CD14-positive monocyte (primary cell): Measurements from ENCODE around the gene KRTAP6-3. TPM values are rescaled to one million over a fixed set of nuclear protein-coding genes. Genes with fewer than 3 reads are reported as not detected.

Experiments
- DNase-seq, 3 donors: peaks; one replicate each; pipeline ENCODE4 v3.0.0-alpha.2; 2011 to 2022
- H2AFZ ChIP-seq: 2 replicates; pipeline ENCODE4 v1.6.0; 2012; ENCODE audit warnings: mild to moderate bottlenecking, low read depth, low read length, inconsistent platforms; ENCODE audit not compliant: insufficient read depth, poor library complexity, severe bottlenecking
- H3K27ac ChIP-seq, 2 donors: 1 replicate in 1 of 2; 2 replicates in 1 of 2; pipeline ENCODE4 v1.5.1; 2012 to 2013; ENCODE audit warnings: low read length in 2 of 2, control low read depth in 1 of 2, inconsistent platforms in 1 of 2, low read depth in 1 of 2, mild to moderate bottlenecking in 1 of 2
- H3K27me3 ChIP-seq, 2 donors: one replicate each; pipeline versions ENCODE4 v1.6.0 to v1.6.1; 2011 to 2013; ENCODE audit warnings: low read length in 2 of 2; ENCODE audit not compliant: control insufficient read depth in 2 of 2, insufficient read depth in 2 of 2
- H3K36me3 ChIP-seq, 2 donors: replicated peaks in 1 of 2; 1 replicate in 1 of 2; 2 replicates in 1 of 2; pipeline versions ENCODE4 v1.5.1 to v1.6.1; 2012 to 2013; ENCODE audit warnings: low read length in 2 of 2, control low read depth in 1 of 2, inconsistent platforms in 1 of 2, mild to moderate bottlenecking in 1 of 2; ENCODE audit not compliant: insufficient read depth in 2 of 2, control insufficient read depth in 1 of 2
- H3K4me1 ChIP-seq, 2 donors: 1 replicate in 1 of 2; 2 replicates in 1 of 2; pipeline versions ENCODE4 v1.5.1 to v1.6.1; 2012 to 2013; ENCODE audit warnings: low read length in 2 of 2, control low read depth in 1 of 2, inconsistent platforms in 1 of 2, mild to moderate bottlenecking in 1 of 2, moderate library complexity in 1 of 2; ENCODE audit not compliant: insufficient read depth in 2 of 2, control insufficient read depth in 1 of 2
- H3K4me2 ChIP-seq: replicated peaks from 2 replicates; pipeline ENCODE3; 2012; ENCODE audit warnings: low read length, moderate library complexity, mild to moderate bottlenecking; ENCODE audit not compliant: poor library complexity, severe bottlenecking; ENCODE audit errors: extremely low read depth
- H3K4me3 ChIP-seq, 3 experiments: fragments of 200-600 bp in 1 of 3; sonication (generic) in 1 of 3; replicated peaks in 1 of 3; 1 replicate in 2 of 3; 2 replicates in 1 of 3; pipeline ENCODE4 v1.5.1; 2011 to 2013; ENCODE audit warnings: low read length in 3 of 3, mild to moderate bottlenecking in 3 of 3, control low read depth in 2 of 3, low read depth in 2 of 3, inconsistent platforms in 1 of 3, moderate library complexity in 1 of 3
- H3K79me2 ChIP-seq: 2 replicates; pipeline ENCODE4 v1.6.0; 2012; ENCODE audit warnings: mild to moderate bottlenecking, control low read depth, inconsistent platforms, low read length, moderate library complexity; ENCODE audit not compliant: insufficient read depth
- H3K9ac ChIP-seq: 2 replicates; pipeline ENCODE4 v1.6.0; 2017; ENCODE audit warnings: low read length, mild to moderate bottlenecking; ENCODE audit not compliant: insufficient read depth, poor library complexity, severe bottlenecking
- H3K9me3 ChIP-seq, 2 donors: replicated peaks in 1 of 2; 1 replicate in 1 of 2; 2 replicates in 1 of 2; pipeline versions ENCODE4 v1.5.1 to v1.6.1; 2012 to 2013; ENCODE audit warnings: low read length in 2 of 2, control low read depth in 1 of 2; ENCODE audit not compliant: control insufficient read depth in 1 of 2, insufficient read depth in 1 of 2
- H4K20me1 ChIP-seq: 2 replicates; pipeline ENCODE4 v1.6.0; 2012; ENCODE audit warnings: mild to moderate bottlenecking, low read length, control low read depth, moderate library complexity; ENCODE audit not compliant: insufficient read depth
- H3K27ac Mint-ChIP-seq, 7 donors: one replicate each; pipeline ENCODE4 v1.8.0; 2020; ENCODE audit warnings: mild to moderate bottlenecking in 7 of 7, mixed read lengths in 7 of 7, moderate library complexity in 6 of 7, inconsistent platforms in 2 of 7
- H3K27me3 Mint-ChIP-seq, 3 donors: one replicate each; pipeline ENCODE4 v1.8.0; 2021 to 2022; ENCODE audit warnings: low read depth in 3 of 3, mild to moderate bottlenecking in 3 of 3, mixed read lengths in 3 of 3, moderate library complexity in 3 of 3, inconsistent platforms in 1 of 3
- H3K36me3 Mint-ChIP-seq, 2 donors: one replicate each; pipeline ENCODE4 v1.8.0; 2020; ENCODE audit warnings: mixed read lengths in 2 of 2, inconsistent platforms in 1 of 2, mild to moderate bottlenecking in 1 of 2
- H3K4me1 Mint-ChIP-seq: one replicate; pipeline ENCODE4 v1.8.0; 2020; ENCODE audit warnings: mild to moderate bottlenecking, mixed read lengths
- H3K4me3 Mint-ChIP-seq, 2 donors: one replicate each; pipeline ENCODE4 v1.8.0; 2020; ENCODE audit warnings: mild to moderate bottlenecking in 2 of 2, mixed read lengths in 2 of 2, moderate library complexity in 1 of 2
- H3K9me3 Mint-ChIP-seq, 7 donors: one replicate each; pipeline ENCODE4 v1.8.0; 2020 to 2022; ENCODE audit warnings: mixed read lengths in 7 of 7, mild to moderate bottlenecking in 6 of 7, moderate library complexity in 6 of 7, inconsistent platforms in 2 of 7
- CTCF ChIP-seq: fragments of 200-600 bp; IDR thresholded peaks from one replicate; pipeline ENCODE4 v1.8.0; 2022; ENCODE audit warnings: antibody characterized with exemption, mild to moderate bottlenecking
- WGBS: methylation state at CpG from one replicate; pipeline ENCODE4 v1.1.5; 2013; ENCODE audit warnings: missing lambda C conversion rate; ENCODE audit not compliant: insufficient coverage; 5-methylcytosine and 5-hydroxymethylcytosine counted together
- intact Hi-C, 2 donors: fragments of 100-400 bp; cut with micrococcal nuclease; formaldehyde crosslinking; loops; one replicate each; pipeline versions ENCODE4 v1.15.0 to v1.15.1; 2023
- polyA plus RNA-seq, 3 donors: library from polyadenylated mRNA; depleted of rRNA in 1 of 3; unstranded in 2 of 3; stranded (reverse) in 1 of 3; fragments of 300-500 nt in 2 of 3; fragments of >200 nt in 1 of 3; fragmentation: Illumina TruSeq in 2 of 3; gene quantifications; 1 replicate in 2 of 3; 2 replicates in 1 of 3; pipeline ENCODE4 v1.2.3, GENCODE V29; 2012 to 2021

Gene KRTAP6-3
- polyA plus RNA-seq, 3 donors, result not detected

GRCh38 chr21:30563630-30564029, 28.6 kb upstream of the KRTAP6-3 start:
- intact Hi-C loops, result no loop called here
- no peaks in the 10 kb centered on the region for H3K79me2 ChIP-seq
- H3K36me3 ChIP-seq, result no peaks in the 10 kb centered on the region
- Mint-ChIP-seq H3K27ac (no peak overlapping the region), H3K4me3 (no peak overlapping the region), H3K36me3 (no peaks in the 10 kb centered on the region), H3K27me3 (no peaks in the 10 kb centered on the region), H3K4me1 (no peaks in the 10 kb centered on the region), H3K9me3 (peaks cover 0 to 4% (median 2%) of the 10 kb centered on the region in 7 donors)
- no CpG with 5 or more reads among the region's 2 CpGs for WGBS
- H3K27ac ChIP-seq, result no peak overlapping the region
- H2AFZ ChIP-seq, result no peak overlapping the region
- no peaks in the 10 kb centered on the region for H3K27me3 ChIP-seq
- TF ChIP-seq CTCF, result no peak
- H3K4me2 ChIP-seq, result no peak overlapping the region
- no peaks in the 10 kb centered on the region for H3K9me3 ChIP-seq
- H3K4me3 ChIP-seq, result no peak overlapping the region
- no peaks in the 10 kb centered on the region for H3K4me1 ChIP-seq
- H4K20me1 ChIP-seq, result no peaks in the 10 kb centered on the region
- H3K9ac ChIP-seq, result no peak overlapping the region
- no peak for DNase-seq

GRCh38 chr21:30567617-30568016, 24.6 kb upstream of the KRTAP6-3 start:
- Histone ChIP-seq H3K4me2 (no peak overlapping the region), H3K9ac (no peak overlapping the region), H3K4me1 (no peaks in the 10 kb centered on the region), H3K27me3 (no peaks in the 10 kb centered on the region), H3K27ac (no peak overlapping the region), H3K36me3 (no peaks in the 10 kb centered on the region), H3K9me3 (no peaks in the 10 kb centered on the region), H4K20me1 (no peaks in the 10 kb centered on the region), H3K79me2 (no peaks in the 10 kb centered on the region), H2AFZ (no peak overlapping the region), H3K4me3 (no peak overlapping the region)
- Mint-ChIP-seq H3K4me1 (no peaks in the 10 kb centered on the region), H3K27ac (no peak overlapping the region), H3K9me3 (peaks cover 0 to 6% (median 2%) of the 10 kb centered on the region in 7 donors), H3K27me3 (no peaks in the 10 kb centered on the region), H3K36me3 (no peaks in the 10 kb centered on the region), H3K4me3 (no peak overlapping the region)
- DNase-seq, result no peak
- no peak for TF ChIP-seq CTCF
- intact Hi-C loops, result no loop called here
